HG02759 (cell line): ENCODE measurements around the gene SETBP1.

Experiments used
- ATAC-seq: cut with Tn5 transposase; IDR thresholded peaks from one replicate; pipeline ENCODE4 v1.9.1; 2021; ENCODE audit warnings: mild to moderate bottlenecking, moderate library complexity; ENCODE audit not compliant: unreplicated experiment

SETBP1 gene

DNA sequence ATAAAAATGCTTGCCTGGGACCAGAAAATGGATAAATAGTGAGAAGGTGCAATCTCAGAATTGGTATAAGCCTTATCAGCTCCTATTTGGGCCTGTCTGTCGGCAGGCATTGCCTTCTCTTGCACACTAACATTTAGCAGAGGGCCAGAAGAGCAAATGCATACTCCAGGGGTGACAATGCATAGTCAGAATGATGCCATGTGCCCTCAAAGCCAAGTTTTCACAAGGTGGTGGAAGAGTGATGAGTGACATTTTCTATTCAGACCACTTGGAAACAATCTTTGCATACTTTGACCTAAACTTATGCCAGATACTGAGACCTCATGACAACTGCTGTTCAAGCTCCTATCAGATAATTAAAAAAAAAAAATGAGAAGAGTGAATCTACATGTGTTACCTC lies 276.3 kb downstream of the SETBP1 start:
- ATAC-seq = no peak

DNA sequence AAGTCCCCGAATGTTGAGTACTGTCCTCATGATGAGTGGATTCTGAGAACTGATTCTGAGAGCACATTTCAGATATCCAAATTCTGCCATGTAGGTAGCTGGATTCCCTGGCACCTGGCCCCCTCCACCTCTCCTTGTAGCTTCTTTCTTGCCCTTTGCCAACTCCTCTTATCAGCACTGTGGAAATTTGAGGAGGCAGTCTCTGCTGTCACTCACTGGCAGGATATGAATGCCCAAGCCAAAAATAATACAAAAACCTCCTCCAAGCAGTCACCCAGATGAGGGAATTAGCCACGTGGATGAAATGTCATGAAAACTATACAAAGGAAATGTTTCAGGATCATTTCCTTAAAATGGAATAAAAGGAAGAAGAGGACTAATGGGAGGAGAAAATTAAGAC lies 276.8 kb downstream of the SETBP1 start:
- ATAC-seq = no peak

DNA sequence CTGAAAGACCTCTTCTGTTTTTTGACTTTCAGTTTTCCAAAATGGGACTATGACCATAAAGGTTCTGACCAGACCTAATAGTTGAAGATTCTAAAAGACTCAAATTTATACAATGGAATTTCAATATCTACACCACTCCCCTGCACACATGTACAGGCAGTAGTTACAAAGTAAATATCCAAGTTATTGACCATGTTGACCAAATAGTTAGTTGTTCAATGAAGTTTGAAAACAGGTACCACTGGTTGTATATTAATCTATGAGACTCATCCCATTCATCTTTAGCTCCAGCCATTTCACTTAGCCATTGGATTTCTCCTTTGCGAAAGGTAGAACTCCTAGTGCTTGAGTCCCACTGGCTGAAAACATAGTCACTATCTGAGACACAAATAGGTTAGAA lies 277.4 kb downstream of the SETBP1 start:
- ATAC-seq = no peak

DNA sequence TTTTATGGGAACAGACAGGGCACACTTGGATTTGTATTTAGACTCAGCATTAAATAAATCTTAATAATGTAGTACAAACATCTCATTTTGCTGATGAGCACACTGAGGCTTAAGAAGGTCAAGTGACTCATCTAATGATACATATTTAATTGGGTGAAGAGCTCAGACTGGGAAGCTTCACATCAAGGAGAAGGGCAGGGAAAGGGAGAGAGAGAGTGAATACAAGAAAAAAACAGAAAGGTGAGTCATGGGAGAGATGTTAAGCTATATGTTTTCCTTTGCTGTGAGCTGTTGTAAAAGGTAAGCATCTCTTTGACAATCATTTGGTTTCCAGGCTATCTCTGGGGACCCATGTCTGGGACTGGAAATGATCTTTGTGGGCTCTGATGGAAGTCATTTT lies 277.8 kb downstream of the SETBP1 start:
- ATAC-seq = no peak

DNA sequence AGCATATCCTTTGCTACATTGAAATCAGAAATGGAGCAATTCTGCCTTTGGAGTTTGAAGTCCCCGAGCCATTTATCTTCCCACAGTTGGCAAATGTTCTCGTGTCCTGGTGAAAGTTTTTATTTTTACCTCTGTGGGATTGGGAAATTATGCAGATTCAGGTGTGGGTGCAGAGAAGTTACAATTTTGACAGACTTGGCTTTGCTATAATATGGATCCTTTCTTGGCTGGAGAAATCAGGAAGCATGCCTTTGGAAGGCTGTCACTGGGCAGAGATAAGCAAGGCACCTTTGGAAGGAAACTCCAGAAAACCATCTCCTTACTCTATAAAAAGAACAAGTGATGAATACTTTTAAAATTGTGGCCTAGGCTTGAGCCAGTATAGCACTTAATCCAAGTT lies 278.3 kb downstream of the SETBP1 start:
- ATAC-seq = no peak

DNA sequence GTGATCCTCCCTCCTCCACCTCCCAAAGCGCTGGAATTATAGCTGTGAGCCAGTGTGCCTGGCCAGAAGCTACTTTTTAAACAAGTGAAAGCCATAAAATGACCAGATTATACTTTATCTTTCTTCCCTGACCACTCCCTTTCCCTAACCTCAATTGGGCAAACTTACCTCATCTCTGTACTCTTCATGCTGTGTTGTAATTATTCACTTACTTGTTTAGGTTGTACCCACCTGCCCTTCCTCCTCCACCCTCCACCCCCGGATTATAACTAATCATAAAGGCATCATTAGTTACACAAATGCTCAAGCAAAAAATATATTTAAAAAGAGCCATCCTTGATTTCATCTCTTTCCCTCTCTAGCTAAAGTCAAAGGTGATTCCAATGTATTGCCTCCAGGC lies 279.9 kb downstream of the SETBP1 start:
- no peak for ATAC-seq

DNA sequence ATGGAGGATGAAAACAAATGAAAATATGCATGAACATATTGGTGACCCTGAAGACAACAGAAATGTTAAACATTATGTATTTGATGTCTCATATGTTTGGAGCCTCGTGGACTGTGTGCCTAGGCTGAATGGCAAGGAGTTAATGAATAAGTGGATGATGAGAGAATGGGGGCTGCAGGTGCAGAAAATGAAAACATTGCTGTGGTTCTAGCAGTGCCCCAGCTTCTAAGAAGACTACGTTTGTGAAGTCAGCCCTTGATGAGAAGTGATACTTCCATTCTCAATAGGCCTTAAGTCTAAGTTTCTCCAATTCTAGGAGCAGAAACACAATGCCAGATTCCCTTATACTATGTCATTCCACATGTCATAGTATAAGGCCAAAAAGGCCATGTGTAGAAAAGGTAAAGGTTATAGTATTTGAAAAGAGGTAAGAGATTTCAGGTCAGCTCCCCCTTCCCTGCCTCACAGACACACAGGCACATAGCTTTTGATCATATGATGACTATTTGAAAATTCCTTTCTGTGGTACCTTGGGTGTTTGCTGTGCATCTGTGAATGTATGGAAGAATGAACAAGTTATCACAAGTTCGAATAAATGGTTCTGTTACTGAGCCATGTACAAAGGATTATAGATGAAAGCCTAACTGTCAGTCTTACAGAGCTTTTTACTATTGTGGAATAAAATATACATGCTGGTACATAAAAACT lies 280.8 kb downstream of the SETBP1 start:
- ATAC-seq = no peak

DNA sequence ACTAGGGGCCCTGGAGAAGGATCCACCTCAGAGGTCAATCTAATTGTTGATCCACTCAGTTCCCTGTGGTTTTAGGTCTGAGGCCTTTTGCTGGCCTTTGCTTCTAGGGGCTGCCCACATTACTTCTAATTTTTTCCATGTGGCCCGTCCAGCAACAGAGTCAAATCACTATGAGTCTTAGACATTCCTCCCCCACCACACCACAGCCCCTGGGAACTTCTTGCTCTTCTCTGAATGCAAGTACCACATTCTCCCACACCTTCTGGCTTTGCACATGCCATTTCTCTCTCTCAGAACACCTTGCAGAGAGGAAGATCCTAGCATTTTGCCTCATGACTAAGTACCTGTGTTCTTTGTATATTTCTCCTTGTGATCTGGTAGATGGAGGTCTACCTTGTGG lies 286.9 kb downstream of the SETBP1 start:
- no peak for ATAC-seq

DNA sequence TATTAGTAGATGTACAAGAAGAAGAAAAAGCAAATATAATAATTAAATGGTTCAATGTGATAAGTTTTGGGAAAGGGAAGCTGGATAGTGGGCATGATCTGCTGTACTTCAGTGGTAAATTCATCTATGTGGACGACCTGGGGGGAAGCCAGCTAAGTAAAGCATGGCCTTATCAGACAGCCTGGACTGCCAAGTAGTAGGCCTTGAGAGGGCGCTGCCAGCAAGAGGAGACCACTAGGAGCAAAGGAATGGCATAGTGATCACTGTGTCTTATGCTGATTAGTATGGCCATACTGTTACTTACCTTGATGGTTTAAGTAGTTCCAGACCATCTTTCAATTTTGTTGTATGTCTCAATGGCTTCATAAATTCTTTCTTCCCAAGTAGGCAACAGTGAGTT lies 287.6 kb downstream of the SETBP1 start:
- no peak for ATAC-seq

DNA sequence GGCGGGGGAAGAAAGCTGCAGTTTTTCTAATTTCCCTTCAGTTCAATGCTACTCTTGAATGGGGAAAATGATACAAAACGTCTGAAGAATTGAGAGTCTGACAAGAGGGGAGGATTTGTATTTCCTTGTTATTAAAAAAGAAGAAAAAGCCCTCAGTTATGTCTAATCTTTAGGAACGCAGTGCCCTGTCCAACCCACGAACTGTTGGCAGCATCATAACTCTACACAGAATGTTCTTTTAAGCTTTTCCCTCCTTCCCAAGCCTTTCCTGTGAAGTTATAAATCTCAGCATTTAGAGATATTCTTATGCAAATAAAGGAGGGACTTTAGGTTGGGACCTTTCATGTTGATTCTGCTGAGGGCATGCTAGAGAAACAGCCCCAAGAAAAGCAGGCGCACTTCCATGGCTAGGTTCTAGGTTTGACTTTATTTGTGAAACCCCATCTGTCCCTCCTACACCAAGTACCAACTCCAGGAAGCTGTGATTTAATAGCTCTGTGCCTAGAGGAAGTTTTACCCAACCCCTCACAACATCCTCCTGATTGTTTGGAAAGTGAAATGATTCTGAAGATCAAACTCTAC lies 288.6 kb downstream of the SETBP1 start:
- ATAC-seq = no peak

DNA sequence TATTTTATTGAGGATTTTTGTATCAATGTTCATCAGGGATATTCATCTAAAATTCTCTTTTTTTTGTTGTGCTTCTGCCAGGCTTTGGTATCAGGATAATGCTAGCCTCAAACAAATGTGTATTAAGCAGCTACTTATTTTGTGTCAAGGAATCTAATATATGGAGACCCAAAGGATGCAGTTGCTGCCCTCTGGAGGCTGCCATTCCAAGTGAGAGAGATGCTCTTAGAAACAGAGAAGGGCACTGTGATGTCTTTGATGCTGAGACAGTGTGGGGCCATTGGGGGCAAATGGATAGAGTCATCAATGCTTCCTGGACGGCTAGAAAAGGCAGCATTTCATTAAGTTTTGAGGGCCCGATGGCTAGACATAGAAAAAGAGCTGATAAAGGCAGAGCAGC lies 292.6 kb downstream of the SETBP1 start:
- ATAC-seq = no peak

DNA sequence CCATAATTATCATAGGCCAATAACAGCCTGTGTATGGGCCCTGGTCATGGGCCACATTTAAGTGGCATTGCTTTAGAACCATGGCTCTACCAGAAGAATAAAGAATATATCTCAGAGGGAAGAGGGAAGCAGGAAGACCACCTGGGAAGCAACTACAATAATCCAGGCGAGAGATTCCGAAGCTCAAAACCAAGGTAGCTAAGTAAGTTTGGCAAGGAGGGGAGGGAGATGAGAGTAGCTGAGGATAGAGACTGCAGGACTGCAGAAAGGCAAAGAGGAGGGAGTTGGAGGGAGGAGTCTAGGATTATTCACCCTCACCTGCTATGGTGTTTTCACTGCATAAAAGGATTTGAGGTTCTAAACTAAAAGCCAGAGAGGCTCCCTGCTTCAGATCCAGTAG lies 293.5 kb downstream of the SETBP1 start:
- no peak for ATAC-seq

DNA sequence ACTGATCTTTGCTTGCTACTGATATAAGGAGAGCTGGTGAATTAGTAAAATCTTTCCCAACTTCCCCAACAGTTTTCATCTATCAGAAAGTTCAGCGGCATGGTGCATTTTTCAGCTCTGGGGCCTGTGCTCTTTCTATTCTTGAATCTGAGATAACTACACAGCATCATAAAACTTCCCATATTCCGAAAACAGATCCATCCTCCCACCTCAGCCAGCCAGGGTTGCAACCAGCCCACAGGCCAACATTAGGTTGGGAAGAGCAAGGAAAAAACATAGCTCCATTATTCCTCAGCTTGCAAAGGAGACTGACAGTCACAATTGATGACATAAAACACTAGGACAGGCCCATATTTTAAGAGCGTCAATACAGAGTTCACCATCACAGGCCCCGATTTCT lies 297.2 kb downstream of the SETBP1 start:
- ATAC-seq = no peak

DNA sequence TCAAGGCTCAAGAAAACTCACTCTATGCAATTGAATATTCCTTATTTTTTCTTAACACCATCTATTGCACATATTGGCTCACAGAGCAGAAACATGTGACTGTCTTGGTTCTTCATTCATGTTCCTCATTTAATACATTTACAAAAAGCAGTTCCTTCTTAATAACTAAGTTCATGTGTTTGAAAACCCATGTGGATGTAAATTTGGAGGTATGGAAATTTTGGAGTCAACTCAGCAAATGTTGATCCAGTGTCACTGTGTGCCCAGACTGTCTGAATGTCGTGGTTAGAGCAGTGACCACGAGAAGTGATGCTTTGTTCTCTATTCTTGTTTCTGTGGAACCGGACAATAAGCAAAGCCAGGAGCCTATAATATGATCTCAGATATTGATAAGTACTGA lies 299.1 kb downstream of the SETBP1 start:
- ATAC-seq = no peak

DNA sequence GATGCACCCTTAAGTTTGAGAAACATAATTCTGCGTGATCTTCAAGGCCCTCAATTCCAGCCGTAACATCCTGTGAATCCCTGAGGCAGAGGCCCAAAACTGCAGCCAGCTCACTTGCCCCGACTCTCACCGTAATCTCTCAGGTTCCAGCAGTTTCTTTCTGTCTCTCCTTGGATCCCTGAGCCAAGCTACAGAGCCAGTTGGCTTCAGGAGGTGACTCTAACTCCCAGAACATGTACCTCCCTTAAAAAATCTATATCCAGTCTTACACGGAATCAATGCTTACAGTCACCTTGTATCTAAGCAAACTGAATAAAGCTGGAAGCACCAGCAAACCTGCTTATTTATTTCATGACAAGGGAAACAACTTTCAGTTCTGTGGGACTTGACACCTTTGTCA lies 300.4 kb downstream of the SETBP1 start:
- no peak for ATAC-seq

DNA sequence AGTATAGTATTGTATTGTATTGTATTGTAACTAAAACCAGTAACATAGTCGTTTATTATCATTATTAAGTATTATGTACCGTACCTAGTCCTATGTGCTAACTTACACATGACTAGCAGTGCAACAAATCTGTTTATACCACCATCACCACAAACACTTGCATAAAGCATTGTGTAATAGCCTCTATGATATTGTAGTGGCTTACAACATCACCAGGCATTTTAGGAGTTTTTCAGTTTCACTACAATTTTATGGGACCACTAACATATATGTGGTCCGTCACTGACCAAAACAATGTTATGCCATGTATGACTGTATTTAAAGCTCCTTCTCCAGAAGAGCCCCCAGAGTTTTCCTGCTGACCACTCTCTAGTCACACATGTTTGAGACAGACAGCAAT lies 306.2 kb downstream of the SETBP1 start:
- no peak for ATAC-seq

DNA sequence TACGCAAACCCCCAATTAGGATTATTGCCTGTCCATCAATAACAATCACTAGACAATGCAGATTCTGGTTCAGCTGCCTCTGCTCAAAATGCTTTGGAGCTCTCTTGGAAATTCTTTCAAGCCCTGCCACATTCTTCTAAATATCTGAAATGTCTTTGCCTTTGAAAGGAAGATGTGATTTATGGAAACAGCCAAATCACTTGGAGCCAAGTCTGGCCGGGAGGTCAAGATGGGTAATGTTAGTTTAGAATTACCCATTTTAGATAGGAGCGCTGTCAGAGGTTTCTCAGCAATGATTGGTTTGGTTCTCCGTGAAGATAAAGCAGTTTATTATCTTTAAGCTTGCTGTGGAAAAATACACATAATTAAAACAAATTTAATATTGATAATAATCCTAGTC lies 306.7 kb downstream of the SETBP1 start:
- ATAC-seq = no peak

DNA sequence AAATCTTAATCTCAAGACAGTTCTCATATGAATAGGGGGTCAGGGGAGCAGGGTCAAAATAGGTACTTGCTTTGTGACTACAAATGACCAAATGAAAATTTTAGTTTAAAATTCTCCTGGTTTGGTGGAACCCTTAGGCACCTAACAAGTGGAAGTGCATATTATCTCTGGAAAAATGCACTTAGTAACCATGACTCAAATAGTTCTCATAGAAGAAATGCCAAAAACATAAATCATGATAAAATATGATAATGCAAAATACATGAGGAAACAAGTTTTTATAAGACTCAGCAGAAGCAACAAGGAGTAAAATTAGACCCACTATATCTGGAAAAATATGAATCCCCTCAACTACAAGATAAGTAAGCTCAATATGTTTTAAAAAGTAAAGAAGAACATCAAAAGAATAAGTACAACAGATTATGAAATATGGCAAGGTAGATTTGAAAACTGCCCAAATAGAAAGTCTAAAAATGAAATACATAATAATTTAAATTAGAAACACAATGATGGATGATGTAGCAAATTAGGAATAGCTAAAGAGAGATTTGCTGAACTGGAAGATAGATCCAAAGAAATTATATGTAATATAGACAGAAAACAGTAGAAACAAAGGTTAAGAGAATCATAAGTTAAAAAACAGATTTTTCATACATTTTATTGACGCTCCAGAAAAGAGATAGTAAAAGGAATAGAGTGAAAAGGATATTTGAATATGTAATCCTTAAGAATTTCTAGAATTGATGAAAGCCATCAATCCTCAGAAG lies 308.3 kb downstream of the SETBP1 start:
- ATAC-seq = no peak

DNA sequence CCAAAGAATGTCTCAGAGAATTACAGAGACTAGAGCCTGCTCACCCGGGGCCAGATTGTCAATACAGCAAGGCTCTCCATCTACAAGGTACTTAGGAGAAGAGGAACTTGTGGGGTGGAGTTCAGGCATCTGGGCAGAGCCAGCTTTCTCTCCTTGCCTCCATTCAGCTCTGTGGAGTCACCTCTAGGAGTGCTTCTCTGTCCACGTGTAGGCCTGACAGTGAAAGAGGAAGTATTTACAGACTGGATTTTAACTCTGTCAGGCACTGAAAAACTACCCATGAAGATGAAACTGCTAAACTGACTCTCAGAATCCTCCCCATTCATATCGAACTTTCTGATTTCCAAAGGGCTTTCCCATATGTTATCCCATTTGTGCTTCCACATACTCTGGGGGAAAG lies 315.6 kb downstream of the SETBP1 start:
- no peak for ATAC-seq

DNA sequence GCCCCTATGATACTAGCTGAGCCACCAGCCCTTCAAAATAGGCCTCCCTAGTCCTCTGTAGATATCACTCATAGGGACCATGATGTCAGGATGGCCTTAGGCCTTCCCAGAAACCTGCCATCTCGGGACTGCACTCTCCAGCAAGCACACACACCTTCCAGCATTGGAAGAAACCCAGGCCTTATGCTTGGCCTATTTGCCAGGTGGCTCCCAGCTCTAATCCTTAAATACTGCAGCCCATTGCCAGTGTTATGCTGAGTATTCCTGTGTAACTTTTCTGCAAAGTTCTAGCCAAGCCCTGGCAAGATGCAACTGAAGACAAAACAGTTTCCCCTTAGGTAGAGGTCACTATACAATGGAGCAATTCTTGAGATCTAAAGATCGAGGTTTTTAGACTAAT lies 316.5 kb downstream of the SETBP1 start:
- ATAC-seq = no peak

DNA sequence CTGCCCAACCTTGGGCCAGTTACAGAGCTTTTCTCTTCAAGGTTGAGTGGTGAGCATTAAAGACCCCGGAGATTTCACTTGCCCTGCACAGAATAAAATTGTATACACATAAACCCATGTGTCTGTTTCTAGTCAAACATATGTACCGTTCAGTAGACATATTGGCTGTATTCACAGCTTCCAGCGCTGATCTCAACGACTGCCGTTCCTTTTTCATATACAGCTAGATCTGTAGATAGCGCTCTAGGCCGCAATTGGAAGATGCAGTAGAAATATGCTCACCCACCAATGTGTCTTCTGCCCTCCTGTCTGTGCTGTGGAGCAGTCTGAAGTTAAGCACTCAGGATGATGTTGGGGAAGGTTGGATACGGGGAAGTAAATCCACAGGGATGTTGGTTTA lies 317.7 kb downstream of the SETBP1 start:
- ATAC-seq = no peak

DNA sequence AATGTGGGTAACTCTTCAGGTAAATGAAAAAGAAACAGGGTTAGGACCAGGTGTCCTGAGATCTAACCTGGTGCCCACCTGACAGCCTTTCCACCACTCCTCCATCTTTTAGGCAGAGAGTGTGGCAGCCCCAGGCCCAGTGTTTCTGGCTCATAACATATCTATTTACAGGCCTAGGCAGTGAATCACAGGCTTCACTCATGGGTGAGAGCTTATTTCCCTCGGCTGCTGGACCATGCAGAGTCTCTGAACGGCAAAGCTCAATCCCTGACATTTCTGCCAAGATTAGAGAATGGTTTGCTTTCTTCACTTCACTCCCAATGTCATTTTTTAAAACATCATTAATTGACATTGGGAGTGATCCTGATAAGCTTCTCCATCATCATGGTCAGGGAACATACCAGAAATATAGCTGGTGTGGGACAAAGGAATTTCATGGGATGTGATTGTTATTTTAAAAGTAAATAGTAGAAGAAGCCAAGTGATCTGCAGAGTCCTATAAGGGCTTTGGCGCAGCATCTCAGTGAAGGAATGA lies 323.9 kb downstream of the SETBP1 start:
- ATAC-seq = no peak
